ENCODE measurements around the gene TSPAN17.

The TSPAN17 gene

DNA sequence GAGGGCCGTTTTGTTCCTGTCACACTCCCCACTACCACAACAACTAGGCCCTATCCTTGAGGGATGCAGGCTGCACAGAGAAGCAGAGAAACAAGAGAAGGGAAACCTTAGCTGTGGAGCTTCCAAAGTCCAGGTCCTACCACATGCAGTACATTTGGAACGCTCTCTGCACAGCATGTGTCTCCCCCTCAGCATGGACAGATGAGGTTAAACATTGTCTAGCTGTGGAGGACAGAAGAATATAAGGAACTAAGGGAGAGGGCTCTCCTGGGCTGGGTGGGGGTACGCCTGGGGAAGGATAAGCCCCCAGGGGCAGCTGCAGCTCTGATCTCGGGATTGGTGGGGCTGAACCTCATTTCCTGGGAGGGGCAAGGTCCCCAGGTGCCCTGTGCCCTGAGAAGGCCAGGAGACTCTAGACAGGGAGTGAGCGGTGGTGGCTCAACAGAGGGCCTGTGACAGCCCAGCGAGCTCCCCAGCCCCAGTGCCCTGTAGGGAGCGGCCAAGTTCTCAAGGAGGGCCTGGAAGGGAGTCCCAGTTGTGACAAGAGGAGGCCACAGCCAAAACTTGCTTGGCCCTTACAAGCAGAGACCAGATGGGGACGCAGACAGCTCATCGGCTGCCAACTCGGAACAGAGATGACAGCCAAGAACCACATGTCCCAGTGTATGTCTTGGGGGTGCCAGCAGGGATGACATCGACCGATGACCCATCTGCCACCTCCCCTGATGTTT lies 30.1 kb downstream of the TSPAN17 start:
- TF ChIP-seq TAF1 (IDR thresholded peaks at IDR 0.05; ENCODE audit: low read depth) = no peak
- TF ChIP-seq TCF12 (IDR thresholded peaks at IDR 0.05; ENCODE audit: low read depth) = no peak
- TF ChIP-seq, protein P1, sequence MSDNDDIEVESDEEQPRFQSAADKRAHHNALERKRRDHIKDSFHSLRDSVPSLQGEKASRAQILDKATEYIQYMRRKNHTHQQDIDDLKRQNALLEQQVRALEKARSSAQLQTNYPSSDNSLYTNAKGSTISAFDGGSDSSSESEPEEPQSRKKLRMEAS (IDR thresholded peaks at IDR 0.05) = no peak
- TF ChIP-seq ZBTB7A (IDR thresholded peaks at IDR 0.05; ENCODE audit: low read depth) = no peak
- TF ChIP-seq CEBPB (IDR thresholded peaks at IDR 0.05) = no peak
- TF ChIP-seq, protein P2, sequence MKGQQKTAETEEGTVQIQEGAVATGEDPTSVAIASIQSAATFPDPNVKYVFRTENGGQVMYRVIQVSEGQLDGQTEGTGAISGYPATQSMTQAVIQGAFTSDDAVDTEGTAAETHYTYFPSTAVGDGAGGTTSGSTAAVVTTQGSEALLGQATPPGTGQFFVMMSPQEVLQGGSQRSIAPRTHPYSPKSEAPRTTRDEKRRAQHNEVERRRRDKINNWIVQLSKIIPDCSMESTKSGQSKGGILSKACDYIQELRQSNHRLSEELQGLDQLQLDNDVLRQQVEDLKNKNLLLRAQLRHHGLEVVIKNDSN (IDR thresholded peaks at IDR 0.05) = no peak
- TF ChIP-seq, protein P3, sequence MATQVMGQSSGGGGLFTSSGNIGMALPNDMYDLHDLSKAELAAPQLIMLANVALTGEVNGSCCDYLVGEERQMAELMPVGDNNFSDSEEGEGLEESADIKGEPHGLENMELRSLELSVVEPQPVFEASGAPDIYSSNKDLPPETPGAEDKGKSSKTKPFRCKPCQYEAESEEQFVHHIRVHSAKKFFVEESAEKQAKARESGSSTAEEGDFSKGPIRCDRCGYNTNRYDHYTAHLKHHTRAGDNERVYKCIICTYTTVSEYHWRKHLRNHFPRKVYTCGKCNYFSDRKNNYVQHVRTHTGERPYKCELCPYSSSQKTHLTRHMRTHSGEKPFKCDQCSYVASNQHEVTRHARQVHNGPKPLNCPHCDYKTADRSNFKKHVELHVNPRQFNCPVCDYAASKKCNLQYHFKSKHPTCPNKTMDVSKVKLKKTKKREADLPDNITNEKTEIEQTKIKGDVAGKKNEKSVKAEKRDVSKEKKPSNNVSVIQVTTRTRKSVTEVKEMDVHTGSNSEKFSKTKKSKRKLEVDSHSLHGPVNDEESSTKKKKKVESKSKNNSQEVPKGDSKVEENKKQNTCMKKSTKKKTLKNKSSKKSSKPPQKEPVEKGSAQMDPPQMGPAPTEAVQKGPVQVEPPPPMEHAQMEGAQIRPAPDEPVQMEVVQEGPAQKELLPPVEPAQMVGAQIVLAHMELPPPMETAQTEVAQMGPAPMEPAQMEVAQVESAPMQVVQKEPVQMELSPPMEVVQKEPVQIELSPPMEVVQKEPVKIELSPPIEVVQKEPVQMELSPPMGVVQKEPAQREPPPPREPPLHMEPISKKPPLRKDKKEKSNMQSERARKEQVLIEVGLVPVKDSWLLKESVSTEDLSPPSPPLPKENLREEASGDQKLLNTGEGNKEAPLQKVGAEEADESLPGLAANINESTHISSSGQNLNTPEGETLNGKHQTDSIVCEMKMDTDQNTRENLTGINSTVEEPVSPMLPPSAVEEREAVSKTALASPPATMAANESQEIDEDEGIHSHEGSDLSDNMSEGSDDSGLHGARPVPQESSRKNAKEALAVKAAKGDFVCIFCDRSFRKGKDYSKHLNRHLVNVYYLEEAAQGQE (IDR thresholded peaks at IDR 0.05; ENCODE audit: low read depth) = no peak
- TF ChIP-seq RAD21 (IDR thresholded peaks at IDR 0.05; ENCODE audit: low read depth) = no peak

DNA sequence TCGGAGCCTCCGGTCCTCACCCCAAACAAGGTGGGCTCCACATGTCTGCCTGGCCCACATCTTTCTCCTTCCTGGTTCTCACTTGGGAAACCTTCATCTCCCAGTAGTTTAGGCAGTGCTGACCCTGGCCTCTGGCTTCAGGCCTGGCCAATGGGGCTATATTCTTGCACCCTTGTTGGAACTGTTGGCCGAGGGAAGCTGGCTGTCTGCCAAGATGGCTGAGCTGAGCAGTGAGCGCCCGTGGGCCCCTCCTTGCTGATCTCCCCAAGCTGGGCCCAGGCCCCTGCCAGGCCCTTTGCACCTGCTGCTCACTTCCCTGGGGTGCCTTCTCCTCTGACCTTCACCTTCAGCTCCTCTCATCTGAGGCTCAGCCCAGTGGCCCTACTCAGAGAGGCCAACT lies 31.3 kb downstream of the TSPAN17 start:
- TF ChIP-seq, protein P1 (IDR thresholded peaks at IDR 0.05) = no peak
- TF ChIP-seq, protein P3 (IDR thresholded peaks at IDR 0.05; ENCODE audit: low read depth) = no peak
- TF ChIP-seq FOXM1 (IDR thresholded peaks at IDR 0.05; ENCODE audit: borderline replicate concordance, low read depth) (no peak), TEAD4 (IDR thresholded peaks at IDR 0.05) (no peak), CREB1 (IDR thresholded peaks at IDR 0.05; ENCODE audit: low read depth) (no peak), TAF1 (IDR thresholded peaks at IDR 0.05; ENCODE audit: low read depth) (no peak), TCF12 (IDR thresholded peaks at IDR 0.05; ENCODE audit: low read depth) (no peak), ZBTB7A (IDR thresholded peaks at IDR 0.05; ENCODE audit: low read depth) (no peak), EP300 (IDR thresholded peaks at IDR 0.05; ENCODE audit: borderline replicate concordance) (no peak), EGR1 (IDR thresholded peaks at IDR 0.05) (no peak)
- TF ChIP-seq, protein P2 (IDR thresholded peaks at IDR 0.05) = no peak

- TF ChIP-seq, protein P1 (IDR thresholded peaks at IDR 0.05) = no peak
Observed at GRCh38 chr5:176679365-176680225, 32.3 kb downstream of the TSPAN17 start.

DNA sequence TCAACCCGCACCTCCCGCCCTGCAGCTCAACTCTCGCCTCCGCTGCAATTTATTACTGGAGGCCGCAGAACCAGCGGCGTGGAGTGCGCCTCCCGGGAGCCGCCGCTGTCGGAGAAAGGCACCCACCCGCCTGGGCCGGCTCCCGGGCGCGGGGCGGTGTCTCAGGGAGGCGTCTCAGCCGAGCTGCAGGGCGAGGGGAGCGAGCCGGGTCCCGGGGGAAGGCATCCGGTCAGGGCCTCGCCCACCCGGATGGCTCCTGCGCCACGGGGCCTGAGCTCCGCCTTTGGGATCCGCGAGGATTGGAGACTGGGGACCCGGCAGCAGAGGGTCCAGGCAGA lies 32.9 kb downstream of the TSPAN17 start:
- TF ChIP-seq TAF1 (IDR thresholded peaks at IDR 0.05; ENCODE audit: low read depth) (no peak), ZBTB7A (IDR thresholded peaks at IDR 0.05; ENCODE audit: low read depth) (no peak), CEBPB (IDR thresholded peaks at IDR 0.05) (no peak), EP300 (IDR thresholded peaks at IDR 0.05; ENCODE audit: borderline replicate concordance) (no peak), CREB1 (IDR thresholded peaks at IDR 0.05; ENCODE audit: low read depth) (no peak), EGR1 (IDR thresholded peaks at IDR 0.05) (no peak), RAD21 (IDR thresholded peaks at IDR 0.05; ENCODE audit: low read depth) (no peak), TCF12 (IDR thresholded peaks at IDR 0.05; ENCODE audit: low read depth) (no peak), TEAD4 (IDR thresholded peaks at IDR 0.05) (no peak), YY1 (IDR thresholded peaks at IDR 0.05; ENCODE audit: low read depth) (no peak), NFIC (IDR thresholded peaks at IDR 0.05) (no peak), FOXM1 (IDR thresholded peaks at IDR 0.05; ENCODE audit: borderline replicate concordance, low read depth) (no peak)
- TF ChIP-seq, protein P1 (IDR thresholded peaks at IDR 0.05) = no peak
- TF ChIP-seq, protein P3 (IDR thresholded peaks at IDR 0.05; ENCODE audit: low read depth) = no peak
- TF ChIP-seq, protein P2 (IDR thresholded peaks at IDR 0.05) = no peak

Data from Ishikawa (cell line).